ENCODE results near the gene TMED5.

TMED5 gene

GRCh38 chr1:93120614-93121013, 59.6 kb downstream of the TMED5 start:
- no peak for DNase-seq

GRCh38 chr1:93114391-93114790, 65.8 kb downstream of the TMED5 start:
- DNase-seq, result no peak

GRCh38 chr1:93113127-93113526, 67.1 kb downstream of the TMED5 start:
- DNase-seq, result no peak

GRCh38 chr1:93111561-93111960, 68.7 kb downstream of the TMED5 start:
- DNase-seq, result no peak

DNA sequence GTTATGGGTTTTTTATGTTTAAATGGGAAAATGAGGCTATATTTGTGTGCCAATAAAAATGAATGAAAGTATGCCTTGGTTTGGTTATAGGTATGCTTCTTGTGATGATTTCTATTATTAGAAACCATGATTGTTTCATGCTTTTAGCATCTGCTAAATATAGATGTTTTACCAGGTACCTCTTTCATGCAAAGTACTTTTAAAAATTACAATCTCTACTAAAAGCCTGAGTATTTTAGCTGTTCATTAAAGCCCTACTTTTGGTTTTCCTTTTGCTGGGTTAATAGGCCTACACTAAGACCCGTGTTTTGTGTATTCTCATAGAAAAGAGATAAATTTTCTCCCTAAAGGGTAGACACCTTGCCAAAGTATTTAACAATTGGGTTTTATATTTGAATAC, 69.1 kb downstream of the TMED5 start:
- no peak for DNase-seq

DNA sequence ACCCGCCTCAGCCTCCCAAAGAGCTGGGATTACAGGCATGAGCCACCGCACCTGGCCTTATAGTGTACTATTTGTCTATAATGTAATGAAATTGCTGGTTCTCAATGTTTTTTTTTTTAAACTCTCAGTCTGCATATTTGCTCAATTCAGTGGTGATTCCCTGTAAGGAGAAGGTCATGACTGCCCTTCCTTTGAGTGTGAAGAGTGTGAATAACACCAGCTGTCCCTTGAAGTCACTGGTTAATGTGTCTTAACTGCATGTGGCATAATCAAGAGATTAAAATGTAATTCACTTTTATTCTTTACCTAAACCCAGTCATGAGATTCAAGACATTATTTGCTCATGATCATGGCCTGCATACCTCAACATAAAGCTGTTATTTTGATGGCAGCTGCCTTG, 70.6 kb downstream of the TMED5 start:
- DNase-seq, result no peak

DNA sequence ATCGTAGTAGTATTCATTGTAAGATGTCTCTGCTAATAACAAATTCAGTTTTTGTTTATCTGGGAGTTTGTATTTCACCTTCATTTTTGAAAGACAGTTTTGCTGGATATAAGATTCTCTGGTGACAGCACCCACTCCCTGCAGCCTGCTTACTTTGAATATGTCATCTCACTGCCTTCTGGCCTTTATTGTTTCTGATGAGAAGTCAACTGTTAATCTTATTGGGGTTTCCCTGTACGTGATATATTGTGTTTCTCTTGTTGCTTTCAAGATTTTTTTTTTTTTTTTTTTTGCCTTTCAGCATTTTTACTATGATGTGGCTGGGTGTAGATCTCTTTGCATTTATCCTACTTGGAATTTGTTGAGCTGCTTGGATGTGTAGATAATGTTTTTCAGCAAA, 71.9 kb downstream of the TMED5 start:
- no peak for DNase-seq

- DNase-seq, result no peak
Measured at GRCh38 chr1:93107395-93107794, 72.8 kb downstream of the TMED5 start.

- DNase-seq, result no peak
Measured at GRCh38 chr1:93106226-93106625, 74.0 kb downstream of the TMED5 start.

GRCh38 chr1:93102142-93102541, 78.1 kb downstream of the TMED5 start:
- DNase-seq, result no peak

Data from CD4-positive, alpha-beta T cell treated with Interferon alpha-2 for 1 hour (primary cell).